ENCODE measurements around the gene METTL25.

- TF ChIP-seq CTCF (IDR thresholded peaks at IDR 0.05; ENCODE audit: low read depth, low read length) (no peak), EZH2phosphoT487 (IDR thresholded peaks at IDR 0.05; ENCODE audit: low read depth) (no peak)
Observed at GRCh38 chr12:82522762-82523161, 164.4 kb downstream of the METTL25 start.

Data from OCI-LY3 (cell line).